Brain pericyte (primary cell): Measurements from ENCODE around the gene DIP2B.

Source experiments
- DNase-seq: peaks from one replicate; pipeline ENCODE4 v3.0.0-alpha.2; 2012; ENCODE audit warnings: low read depth, low spot score

The DIP2B gene

DNA sequence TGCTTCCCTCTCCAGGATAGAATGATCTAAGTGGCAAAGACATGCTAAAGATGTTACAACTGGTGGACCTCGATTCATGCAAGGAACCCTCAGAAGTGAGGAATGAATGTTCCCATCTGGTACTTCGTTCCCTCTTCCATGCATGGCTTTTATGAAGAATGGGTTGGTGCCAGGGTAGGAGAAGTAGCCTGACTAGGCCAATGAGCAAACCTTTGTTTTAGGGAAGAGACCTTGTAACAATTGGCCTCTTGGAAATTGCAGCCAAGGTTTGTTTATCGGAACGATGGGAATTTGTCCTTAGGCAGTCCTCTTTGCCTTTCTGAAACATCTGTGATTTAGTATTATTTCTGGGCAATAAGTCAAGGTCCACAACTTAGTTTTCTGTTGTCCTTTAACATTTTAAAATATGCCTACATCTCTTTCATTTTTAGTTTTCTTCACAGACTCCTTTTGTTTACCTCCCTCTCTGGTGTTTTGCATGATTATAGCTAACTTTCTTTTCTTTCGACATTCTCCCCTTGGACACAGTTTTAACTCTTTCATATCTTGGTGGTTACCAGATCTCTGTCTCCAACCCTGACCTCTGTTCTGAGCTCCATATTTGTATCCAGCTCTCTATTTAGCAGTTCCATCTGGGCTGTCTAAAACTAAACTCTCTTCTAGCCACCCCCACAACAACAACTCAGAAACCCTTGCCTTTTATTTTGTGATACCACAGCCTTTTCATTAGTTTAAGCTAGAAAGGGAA is 70.0 kb downstream of the DIP2B start:
- DNase-seq = no peak

DNA sequence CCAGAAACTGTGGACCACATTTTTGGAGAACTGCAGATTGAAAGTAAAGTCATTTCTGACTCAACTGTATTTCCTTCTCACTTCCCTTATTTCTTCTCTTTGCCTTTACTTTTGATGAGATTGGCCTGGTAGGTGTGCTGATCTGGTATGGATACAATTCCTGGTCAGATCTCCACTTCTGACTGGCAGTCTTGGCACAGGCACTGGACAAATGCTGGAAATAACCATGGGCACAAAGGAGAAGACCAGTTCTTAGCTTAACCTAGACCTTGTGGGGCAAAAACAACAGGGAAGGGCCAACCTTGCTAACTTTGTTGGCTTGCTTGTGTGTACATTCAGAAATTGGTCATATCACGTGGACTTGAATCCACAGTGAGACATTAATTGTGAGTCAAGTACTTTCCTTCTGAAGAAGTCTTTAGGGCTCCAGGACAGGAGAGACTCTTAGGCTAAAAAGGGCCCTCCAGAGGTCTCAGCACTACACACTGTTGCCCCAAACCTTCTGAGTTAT is 75.0 kb downstream of the DIP2B start:
- no peak for DNase-seq

- no peak for DNase-seq
Observed at GRCh38 chr12:50580436-50580835, 75.7 kb downstream of the DIP2B start.

DNA sequence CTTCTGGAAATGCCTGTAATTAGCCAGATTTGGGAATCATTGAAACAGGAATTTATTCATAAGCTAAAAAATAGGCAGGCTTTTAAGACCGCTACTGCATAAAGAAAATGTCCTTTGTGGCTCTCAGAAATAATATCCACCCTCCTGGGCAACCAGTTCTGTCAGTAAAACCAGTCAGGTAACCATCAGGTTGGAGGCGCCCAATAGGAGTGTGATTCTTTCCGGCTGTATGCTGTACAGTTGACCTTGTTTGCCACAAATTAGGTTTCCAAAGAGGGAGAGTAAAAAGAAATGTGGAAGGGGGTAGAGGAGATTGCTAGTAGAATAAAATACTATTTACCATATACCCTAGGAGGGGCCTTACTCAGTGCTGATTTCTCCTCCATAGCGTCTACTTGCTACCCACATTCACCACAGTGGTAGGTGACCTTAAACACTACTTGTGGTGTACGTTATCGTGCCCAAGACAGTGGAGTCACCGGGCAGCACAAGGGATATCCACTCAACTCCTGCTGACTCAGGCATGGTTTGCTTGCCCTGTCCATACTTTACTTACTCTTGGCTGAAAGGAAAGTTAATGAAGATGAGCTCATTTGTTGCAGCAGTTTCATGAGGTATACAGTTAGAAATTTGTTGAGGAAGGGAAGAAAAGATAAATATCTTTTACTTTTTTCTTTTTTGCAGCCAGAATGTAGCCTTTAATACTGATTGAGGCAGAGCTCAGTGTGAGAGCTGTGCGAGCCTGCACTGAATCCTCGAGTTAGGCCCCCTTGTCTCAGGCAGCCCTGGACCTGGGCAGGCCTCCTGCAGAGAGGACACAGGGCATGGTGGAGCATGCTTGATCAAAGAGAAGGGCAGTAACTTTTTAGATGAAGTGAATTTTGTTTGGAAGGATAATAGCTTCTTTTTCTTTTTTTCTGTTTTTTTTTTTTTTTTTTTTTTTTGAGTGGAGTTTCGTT is 76.7 kb downstream of the DIP2B start:
- no peak for DNase-seq

- no peak for DNase-seq
Observed at GRCh38 chr12:50584135-50584534, 79.3 kb downstream of the DIP2B start.

DNA sequence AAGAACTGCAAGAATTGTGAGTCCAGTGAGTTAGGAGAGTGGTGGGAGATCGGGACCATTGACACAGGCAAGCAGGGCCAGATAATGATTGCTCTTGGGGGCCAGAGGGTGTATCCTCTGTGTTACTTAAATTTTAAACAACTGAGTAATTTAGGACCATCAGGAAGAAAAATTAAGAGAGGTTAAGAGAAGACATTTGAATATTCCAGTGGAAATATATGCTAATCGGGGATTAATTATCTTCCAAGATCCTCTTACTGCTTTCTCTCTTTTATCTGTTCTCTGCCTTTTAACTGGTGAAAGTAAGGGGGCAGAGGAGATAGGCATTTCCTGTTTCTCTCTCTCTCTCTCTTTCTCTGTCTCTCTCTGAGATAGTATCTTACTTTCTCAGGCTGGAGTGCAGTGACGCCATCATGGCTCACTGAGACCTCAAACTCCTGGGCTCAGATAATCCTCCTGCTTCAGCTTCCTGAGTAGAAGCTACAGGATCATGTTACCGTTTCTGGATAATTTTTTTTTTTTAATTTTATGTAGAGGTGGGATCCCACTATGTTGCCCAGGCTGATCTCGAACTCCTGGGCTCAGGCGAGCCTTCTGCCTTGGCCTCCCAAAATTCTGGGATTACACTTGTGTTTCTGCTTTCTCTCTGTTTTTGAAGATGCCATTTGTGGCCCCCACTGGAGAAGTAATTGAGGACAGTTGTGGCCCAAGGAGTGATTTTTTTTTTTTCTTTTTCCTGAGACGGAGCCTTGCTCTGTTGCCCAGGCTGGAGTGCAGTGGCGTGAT is 85.1 kb downstream of the DIP2B start:
- no peak for DNase-seq

DNA sequence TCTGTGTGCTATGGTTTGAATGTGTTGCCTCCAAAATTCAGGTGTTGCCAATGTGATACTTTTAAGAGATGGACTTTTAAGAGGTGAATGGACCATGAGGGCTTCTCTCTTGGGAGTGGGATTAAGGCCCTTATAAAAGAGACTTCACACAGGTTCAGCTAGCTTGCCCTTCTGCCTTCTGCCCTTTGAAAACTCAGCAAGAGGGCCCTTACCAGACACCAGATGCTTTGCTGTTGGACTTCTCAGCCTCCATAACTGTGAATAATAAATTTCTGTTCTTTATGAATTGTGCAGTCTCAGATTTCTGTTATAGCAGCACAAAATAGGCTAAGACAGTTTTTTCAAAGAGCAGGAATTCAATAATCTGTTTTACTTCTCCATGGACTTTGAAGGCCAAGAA is 86.1 kb downstream of the DIP2B start:
- no peak for DNase-seq

DNA sequence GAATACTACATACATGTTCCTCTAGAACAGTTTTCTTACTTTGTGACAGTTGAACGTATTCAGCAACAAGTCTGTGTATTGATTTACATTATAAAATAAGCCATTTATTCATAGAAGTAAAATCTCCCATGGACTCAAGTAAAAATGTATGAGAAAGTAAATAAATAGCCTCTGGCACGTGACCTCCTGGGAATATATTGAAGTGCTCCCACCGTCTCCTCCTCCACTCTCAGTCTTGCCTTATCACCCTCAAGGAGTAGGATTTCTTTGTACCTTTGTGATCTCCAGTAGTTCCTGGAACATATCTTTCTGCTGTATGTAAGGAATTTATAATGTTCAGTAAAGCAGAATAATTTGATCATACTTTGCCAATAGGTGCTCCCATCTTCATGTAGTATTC is 90.9 kb downstream of the DIP2B start:
- DNase-seq = no peak

DNA sequence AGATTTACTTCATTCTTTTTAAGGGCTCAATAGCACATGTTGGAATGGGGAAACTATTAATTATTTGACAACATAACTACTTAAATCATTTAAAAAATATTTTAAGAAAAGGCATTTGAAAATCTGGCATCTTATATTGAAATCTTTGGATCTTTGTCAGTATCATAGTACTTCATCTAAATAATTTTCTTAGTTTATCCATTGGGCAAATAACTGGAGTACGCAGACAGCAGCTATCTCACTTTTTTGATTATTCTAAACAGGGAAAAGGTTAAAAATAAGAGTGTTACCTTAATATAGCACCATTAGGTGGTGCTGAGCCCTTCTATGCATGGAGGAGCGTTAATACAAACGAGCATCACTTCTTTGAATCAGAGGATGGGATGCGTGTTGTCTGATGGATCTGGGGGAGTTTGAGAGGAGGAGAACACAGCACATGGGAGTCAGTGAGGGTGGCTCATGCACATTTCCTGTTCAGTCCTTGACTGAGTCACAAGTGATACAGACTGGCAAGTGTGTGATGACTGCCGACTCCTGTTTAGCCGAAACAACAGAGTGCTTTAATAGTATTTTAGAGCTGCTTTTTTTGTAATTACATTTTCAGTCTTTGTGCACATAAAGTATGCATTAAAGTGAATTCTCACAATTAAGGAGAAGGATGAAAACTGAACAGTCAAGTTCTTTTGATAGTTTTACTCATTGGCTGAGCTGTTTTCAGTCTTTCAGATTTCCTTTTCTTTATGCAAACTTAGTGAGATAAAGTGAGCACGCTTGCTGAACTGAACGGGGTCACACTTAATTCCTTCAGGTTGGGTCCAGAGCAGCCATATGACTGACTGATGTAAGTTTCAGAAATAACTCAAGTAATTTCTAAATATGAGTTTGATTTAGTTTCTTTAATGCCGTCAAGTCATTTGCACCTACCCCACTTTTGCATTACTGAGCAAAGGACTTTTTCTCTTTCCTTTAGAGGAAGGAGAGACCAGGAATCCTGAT is 92.7 kb downstream of the DIP2B start:
- no peak for DNase-seq

- DNase-seq = no peak
Observed at GRCh38 chr12:50598321-50598862, 93.6 kb downstream of the DIP2B start.

DNA sequence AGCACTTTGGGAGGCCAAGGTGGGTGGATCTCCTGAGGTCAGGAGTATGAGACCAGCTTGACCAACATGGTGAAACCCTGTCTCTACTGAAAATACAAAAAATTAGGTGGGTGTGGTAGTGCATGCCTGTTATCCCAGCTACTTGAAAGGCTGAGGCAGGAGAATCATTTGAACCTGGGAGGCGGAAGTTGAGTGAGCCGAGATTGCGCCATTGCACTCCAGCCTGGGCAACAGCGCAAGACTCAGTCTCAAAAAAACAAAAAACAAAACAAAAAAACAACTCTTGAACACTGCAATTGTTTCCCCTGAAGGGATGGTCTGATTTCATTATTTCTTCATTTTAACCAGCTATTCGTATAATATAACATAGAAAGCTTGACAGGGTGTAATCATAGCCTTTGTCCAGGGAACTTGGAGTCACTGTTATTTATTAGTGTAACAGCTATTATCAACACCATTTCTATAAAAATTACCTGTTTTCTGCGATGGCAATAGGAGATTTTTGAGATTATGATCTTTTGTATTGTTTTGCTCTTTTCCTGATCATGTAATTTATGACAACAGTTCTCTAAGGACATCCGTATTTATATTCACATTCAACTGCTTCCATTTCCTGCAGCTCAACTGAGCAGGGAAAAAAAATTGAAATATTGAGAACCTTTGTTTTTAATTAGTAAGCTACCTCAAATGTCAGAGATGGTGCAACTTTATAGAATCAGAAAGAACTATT is 94.7 kb downstream of the DIP2B start:
- no peak for DNase-seq

DNA sequence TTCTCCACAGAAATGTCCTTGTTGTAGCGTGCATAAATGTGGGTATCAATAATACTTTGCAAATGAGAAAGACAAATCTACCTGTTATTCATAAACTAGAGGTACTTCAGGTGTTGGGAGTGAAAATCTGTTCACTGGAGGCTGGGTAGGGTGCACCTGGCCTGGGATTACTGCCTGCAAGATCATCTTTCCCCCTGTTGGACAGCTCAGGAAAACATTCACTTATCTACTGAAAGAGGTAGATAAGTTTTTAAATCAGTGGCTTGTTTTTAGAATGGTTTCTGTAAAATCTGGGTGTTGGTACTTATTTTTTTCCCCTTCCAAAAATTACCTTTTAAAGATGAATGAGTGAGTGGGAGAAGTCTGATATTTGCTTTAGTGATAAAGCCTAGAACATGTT is 95.6 kb downstream of the DIP2B start:
- no peak for DNase-seq

DNA sequence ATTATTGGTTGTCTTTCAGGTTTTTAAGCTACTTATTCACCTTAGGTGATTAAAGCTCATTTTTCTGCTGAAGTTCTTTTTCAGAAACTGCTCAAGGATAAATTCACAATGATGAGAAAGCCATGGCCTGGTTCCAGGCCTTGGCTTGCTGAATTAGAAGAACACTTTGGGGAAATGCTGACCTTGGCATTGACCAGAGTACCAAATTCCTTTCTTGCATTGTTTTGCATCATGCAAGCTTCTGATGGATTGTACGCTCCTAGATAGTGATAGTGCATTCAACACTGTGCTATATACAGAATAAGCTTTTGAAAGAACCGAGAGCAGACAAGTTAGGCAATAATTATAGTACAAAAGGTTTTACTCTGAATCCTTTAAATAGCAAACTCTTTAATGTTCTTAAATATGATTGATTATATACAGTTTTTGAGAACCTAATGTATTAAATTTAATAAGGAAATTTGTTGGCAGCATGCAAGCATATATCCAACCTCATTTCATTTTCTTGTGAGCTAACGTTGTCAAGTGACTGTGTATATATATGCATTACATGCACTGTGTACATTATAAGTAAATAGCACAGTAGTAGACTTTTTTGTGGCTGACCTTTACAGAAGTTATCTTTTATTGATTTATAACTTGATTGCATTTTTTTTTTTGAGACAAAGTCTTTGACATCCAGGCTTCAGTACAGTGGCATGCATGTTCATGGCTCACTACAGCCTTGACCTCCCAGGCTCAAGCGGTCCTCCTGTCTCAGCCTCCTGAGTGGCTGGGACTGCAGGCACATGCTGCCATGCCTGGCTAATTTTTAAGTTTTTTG is 99.2 kb downstream of the DIP2B start:
- DNase-seq = no peak

- DNase-seq = no peak
Observed at GRCh38 chr12:50604640-50604920, 99.8 kb downstream of the DIP2B start.

DNA sequence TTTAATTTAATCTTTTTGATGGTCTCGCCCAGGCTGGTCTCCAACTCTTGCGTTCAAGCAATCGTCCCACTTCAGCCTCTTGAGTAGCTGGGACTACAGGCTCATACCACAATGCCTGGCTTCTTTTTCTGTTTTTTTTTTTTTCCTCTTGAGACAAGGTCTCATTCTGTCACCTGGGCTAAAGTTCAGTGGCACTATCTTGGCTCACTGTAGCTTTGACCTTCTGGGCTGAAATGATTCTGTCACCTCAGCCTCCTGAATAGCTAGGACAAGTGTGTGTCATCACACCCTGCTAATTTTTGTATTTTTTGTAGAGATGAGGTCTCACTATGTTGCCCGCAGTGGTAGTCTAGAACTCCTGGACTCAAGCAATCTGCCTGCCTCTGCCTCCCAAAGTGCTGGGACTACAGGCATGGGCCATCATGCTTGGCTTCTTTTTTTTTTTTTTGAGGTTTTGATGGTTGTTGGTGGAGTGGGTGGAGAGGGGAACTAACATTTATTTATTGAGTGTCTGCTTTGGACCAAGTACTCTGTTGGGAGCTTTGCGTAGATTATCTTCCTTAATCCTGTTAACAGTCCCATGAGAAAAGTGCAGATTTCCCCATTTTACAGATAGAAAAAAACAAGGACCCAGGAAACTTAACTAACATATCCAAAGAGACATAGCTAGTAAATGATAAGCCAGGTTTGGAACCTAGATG is 102.0 kb downstream of the DIP2B start:
- no peak for DNase-seq

DNA sequence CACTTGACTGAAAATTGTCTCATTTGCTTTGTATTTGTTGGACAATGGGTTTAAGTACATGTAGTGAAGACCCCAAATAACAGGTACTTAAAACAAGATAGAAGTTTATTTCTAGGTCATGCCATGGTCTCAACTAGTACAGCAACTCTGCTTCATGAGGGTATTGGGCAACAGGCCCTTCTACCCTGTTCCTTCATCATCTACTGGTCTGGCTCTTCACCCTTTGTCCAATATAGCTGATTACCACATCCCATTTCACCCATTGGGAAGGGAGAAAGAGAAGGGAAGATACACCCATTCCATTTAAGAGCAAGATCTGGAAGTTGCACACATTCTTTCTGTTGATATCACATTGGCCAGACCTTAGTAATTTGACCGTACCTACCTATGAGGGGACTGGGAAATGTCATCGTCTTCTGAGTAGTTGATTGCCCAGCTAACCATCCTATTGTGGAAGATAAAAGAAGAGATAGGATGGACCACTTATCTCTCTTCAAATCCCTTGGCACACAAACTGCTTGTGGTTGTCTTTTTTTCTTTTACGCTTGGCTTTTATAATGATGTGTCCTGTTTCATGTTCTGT is 104.6 kb downstream of the DIP2B start:
- DNase-seq = no peak

GRCh38 chr12:50610171-50610570 is 105.4 kb downstream of the DIP2B start:
- no peak for DNase-seq
